DMS153 treated with DMSO at 0.1 percent for 48 hours (cell line): ENCODE measurements around the gene AASDHPPT.

Source experiments
- DNase-seq: peaks from one replicate; lab custom pipeline; 2025; ENCODE audit not compliant: unreplicated experiment; lab: John Stamatoyannopoulos, UW

AASDHPPT gene

GRCh38 chr11:106082096-106082495 is 4.6 kb downstream of the AASDHPPT start:
- no peak for DNase-seq

DNA sequence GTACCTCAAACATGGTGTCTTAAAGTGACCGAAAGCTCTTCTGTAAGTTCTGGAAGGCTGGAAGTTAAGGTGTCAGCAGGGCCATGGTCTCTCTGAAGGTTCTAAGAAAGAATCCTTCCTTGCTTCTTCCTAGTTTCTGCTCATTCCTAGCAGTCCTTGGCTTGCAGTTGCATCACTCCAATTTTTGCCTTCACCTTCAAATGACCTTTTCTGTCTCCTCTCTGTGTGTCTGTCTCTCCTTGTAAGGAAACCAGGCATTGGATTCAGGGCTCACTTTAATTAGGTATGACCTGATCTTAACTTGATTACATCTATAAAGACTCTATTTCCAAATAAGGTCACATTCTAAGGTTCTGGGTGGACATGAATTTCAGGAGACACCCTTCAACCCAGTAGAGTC is 8.7 kb downstream of the AASDHPPT start:
- no peak for DNase-seq

GRCh38 chr11:106086850-106087249 is 9.4 kb downstream of the AASDHPPT start:
- DNase-seq = no peak

GRCh38 chr11:106087815-106088435 is 10.5 kb downstream of the AASDHPPT start:
- DNase-seq = no peak

- DNase-seq = no peak
These were observed 11.4 kb downstream of the AASDHPPT start for GRCh38 chr11:106088896-106089295.

GRCh38 chr11:106091480-106092123 is 14.1 kb downstream of the AASDHPPT start:
- no peak for DNase-seq

DNA sequence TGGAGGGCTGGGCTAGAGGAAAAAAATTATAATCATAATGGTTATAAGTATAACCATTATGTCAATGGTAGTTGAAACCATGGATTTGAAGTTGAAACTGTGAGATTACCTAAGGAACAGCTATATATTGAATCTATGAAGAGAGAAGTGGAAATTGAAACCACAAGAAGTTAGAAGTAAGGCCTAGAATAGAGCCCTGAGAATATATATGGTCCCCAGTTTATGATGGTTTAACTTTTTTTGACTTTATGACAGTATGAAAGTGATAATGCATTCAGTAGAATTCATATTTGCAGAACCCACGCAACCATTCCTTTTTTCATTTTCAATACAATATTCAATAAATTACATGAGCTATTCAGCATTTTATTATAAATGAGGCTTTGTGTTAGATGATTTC is 15.0 kb downstream of the AASDHPPT start:
- DNase-seq = no peak

- no peak for DNase-seq
These were observed 21.6 kb downstream of the AASDHPPT start for GRCh38 chr11:106098893-106099553.

DNA sequence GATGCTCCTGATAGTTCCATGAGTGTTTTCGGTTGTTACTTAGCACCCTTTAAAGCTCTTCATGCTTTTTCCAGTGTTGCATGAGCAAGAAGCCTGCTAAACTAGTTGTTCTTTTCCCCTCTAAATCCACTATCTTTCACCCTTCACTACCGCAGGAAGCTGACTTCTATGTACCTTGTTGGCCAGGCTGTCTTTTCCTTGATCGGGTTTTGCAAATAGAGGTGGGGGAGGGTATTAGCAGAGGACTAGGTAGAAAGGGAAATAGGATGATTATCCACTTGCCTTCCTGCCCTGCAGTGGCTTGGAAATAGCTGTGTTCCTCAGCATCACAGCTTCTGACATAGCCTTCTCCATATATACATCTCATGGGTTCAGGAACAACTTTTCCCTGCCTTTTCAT is 23.9 kb downstream of the AASDHPPT start:
- no peak for DNase-seq

DNA sequence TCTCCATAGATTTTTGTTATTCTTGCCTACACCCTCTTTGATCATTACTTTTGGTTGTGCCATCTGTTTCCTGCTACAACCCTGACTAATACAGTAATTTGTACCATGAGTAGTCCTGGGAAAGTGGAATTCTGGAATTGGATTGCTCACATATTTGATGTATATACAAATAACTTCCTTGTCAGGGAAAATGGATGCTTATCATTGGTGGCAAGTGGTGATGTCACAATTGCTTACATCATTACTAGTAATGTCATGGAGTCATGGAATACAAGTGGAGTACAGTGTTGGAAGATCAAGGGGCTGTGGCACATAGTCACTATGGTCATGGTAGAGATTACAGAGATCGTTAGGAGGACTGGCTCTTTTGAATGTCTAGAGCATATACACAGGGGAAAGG is 24.4 kb downstream of the AASDHPPT start:
- no peak for DNase-seq

GRCh38 chr11:106105986-106106385 is 28.5 kb downstream of the AASDHPPT start:
- DNase-seq = no peak

- no peak for DNase-seq
These were observed 44.3 kb downstream of the AASDHPPT start for GRCh38 chr11:106121570-106122320.

- DNase-seq = no peak
These were observed 50.1 kb downstream of the AASDHPPT start for GRCh38 chr11:106127604-106128003.

DNA sequence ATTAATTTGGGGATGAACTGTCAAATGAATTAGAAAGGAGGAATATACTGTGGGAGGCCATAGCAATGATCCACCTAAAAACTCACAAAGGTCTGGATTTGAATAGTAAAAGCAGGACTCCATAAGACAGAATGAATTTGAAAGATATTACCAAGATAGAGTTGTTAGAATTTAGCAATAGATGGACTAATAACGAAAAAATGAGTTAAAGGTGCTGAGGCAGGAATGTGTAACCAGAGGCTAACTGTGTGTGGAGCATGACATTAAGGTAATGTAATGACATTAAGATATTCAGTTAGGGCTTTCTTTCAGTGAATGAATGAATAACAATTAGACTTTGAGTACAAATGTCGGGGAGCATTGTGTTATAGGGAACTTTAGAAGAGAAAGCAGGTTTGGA is 51.3 kb downstream of the AASDHPPT start:
- no peak for DNase-seq

DNA sequence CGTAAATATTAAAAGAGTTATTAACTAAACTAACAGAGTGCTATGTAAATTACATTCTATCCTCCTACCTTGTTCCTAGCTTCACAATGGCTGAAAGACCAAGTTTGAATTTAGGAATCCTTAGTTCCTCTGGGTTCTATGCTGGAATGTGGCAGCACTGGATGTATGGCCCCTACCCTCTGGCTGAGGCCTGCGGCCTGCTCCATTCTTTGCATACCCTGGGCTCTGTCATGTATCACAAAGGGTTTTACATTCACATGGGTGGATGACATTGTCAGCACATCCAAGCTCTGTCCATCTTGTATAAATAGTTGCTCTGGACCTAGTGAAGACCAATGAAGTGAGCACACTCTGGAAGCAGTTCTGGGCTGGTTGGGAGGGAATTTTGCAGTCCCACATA is 54.5 kb downstream of the AASDHPPT start:
- no peak for DNase-seq

DNA sequence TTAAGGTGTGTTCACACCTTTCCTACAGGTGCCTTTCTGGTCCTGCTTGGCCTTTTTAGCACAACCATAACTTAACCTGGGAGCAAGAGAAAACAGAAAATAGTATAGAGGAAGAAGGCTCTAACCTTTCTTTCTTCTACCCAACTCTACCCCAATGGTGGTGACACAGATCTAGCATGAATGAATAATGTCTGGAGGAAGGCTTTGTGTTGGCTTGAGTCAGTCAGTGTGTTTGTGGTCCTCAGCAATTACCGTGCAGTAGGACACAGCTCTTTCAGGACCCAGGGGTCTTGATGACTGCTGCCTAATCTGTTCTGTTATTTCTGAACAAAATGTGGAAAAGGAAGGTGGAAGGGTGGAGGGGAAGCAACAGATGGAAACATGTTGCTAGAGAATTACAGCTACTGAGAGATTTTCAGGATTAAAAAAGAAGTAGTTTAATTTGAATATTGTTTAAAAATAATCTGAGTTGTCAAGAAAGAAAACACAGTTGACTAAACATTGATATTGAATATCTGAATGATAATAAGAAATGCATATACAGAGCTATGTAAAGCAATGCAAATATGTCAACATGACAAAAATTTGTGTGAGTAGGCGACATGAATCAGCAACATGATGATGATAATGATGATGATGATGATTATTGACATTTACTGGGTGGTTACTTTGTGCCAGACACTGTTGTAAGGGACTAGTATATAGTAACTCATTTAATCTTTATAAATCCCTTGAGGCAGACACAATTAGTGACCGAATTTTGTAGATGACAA is 55.3 kb downstream of the AASDHPPT start:
- DNase-seq = no peak

DNA sequence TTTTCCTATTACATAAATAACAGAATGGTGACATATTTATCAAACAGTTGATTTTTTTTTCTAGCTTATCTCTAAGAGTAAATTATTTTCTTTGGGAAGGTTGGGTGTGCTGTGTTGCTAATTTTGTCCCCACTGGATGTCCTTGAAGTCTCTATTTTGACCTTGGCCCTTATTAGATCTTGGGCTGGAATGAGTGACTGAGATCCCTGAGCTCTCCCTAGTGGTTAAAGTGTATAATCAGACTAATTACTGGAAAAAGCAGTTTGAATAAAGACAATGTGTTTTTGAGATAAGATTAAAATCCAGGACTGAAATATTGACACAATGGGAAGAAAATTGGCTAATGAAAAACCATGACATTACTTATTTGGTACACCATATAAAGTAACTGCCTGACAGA is 56.1 kb downstream of the AASDHPPT start:
- no peak for DNase-seq

- no peak for DNase-seq
These were observed 59.6 kb downstream of the AASDHPPT start for GRCh38 chr11:106137061-106137460.

GRCh38 chr11:106137758-106138157 is 60.3 kb downstream of the AASDHPPT start:
- no peak for DNase-seq
